ENCODE measurements around the gene RNF141.

DNA sequence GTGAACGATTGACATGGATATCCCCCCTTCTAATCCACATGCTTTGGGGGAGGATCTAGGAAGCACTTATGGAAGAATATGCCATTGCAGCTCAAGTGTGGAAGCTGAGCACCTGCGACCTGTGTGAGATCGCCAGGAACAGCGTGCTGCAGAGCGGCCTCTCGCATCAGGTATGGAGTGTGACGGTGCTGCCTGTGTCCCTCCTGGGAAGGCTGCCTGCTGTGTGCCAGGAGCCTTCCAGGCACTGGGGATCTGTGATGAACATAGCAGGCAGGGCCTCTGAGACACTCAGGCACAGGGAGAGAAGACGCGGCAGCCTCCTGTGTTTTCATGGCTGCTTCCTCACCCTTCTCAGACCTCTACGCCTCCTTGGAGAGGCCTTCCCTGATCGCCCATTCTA, 36.5 kb downstream of the RNF141 start:
- TF ChIP-seq, protein P1, sequence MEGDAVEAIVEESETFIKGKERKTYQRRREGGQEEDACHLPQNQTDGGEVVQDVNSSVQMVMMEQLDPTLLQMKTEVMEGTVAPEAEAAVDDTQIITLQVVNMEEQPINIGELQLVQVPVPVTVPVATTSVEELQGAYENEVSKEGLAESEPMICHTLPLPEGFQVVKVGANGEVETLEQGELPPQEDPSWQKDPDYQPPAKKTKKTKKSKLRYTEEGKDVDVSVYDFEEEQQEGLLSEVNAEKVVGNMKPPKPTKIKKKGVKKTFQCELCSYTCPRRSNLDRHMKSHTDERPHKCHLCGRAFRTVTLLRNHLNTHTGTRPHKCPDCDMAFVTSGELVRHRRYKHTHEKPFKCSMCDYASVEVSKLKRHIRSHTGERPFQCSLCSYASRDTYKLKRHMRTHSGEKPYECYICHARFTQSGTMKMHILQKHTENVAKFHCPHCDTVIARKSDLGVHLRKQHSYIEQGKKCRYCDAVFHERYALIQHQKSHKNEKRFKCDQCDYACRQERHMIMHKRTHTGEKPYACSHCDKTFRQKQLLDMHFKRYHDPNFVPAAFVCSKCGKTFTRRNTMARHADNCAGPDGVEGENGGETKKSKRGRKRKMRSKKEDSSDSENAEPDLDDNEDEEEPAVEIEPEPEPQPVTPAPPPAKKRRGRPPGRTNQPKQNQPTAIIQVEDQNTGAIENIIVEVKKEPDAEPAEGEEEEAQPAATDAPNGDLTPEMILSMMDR (IDR thresholded peaks at IDR 0.05): no peak
- TF ChIP-seq POLR2A (IDR thresholded peaks at IDR 0.05) (no peak), EP300 (IDR thresholded peaks at IDR 0.05) (no peak), POLR2AphosphoS5 (IDR thresholded peaks at IDR 0.05) (no peak)

Data from sigmoid colon (tissue), 4 donors.